ENCODE results near the gene FOS. TPM values are rescaled to one million over a fixed set of nuclear protein-coding genes. Genes with fewer than 3 reads are reported as not detected.
"Not testable (repeated sequence)": the region's sequence is repeated elsewhere in the genome, so short reads cannot be mapped to it uniquely, and the experiment has no call there.

The FOS gene
- total RNA-seq, 2 experiments from 2014 or later, result 4.3 to 6.4 TPM

GRCh38 chr14:75271514-75271913, 7.1 kb upstream of the FOS start:
- CTCF ChIA-PET, result interaction anchor here (0.8 kb wide), 1 partner anchor 24 kb away, joined by 3 read pairs; no protein-coding TSS in a partner anchor
- POLR2A ChIA-PET, result interaction anchor here (0.7 kb wide), 2 partner anchors 221 to 694 kb away, joined by 4 to 9 read pairs; no protein-coding TSS in a partner anchor

- ChIA-PET POLR2A (no interaction called here), CTCF (interaction anchor here (0.5 kb wide), 1 partner anchor 142 kb away, joined by 4 read pairs; no protein-coding TSS in a partner anchor)
These were observed 5.2 kb upstream of the FOS start for GRCh38 chr14:75273272-75274049.

- POLR2A ChIA-PET, result no interaction called here
- CTCF ChIA-PET, result no interaction called here
These were observed 4.4 kb upstream of the FOS start for GRCh38 chr14:75274050-75274898.

GRCh38 chr14:75274899-75275569, 3.6 kb upstream of the FOS start:
- ChIA-PET CTCF (no interaction called here), POLR2A (no interaction called here)

GRCh38 chr14:75275598-75275997, 3.0 kb upstream of the FOS start:
- POLR2A ChIA-PET, result interaction anchor here (0.5 kb wide), 1 partner anchor 11 kb away, joined by 4 read pairs; no protein-coding TSS in a partner anchor
- CTCF ChIA-PET, result interaction anchor here (0.6 kb wide), 1 partner anchor 101 kb away, joined by 6 read pairs; no protein-coding TSS in a partner anchor

GRCh38 chr14:75277008-75277814, 1.4 kb upstream of the FOS start:
- ChIA-PET POLR2A (interaction anchor here (0.6 to 1.6 kb wide), 4 partner anchors 16 to 19 kb away, joined by 3 to 12 read pairs (median 3); no protein-coding TSS in a partner anchor), CTCF (interaction anchor here (0.6 to 0.8 kb wide), 2 partner anchors 18 to 291 kb away, joined by 3 read pairs; no protein-coding TSS in a partner anchor)

- CTCF ChIA-PET, result interaction anchor here (0.6 to 0.8 kb wide), 2 partner anchors 16 to 17 kb away, joined by 3 read pairs; no protein-coding TSS in a partner anchor
These were observed 710 bp upstream of the FOS start for GRCh38 chr14:75277815-75278421.

GRCh38 chr14:75279153-75279762, 630 bp downstream of the FOS start:
- CTCF ChIA-PET, result no interaction called here
- POLR2A ChIA-PET, result interaction anchor here (1.1 kb wide), 1 partner anchor 15 kb away, joined by 4 read pairs; no protein-coding TSS in a partner anchor

More at GRCh38 chr14:75277815-75278421, 710 bp upstream of the FOS start:
- POLR2A ChIA-PET, result interaction anchor here (0.9 to 1.6 kb wide), 3 partner anchors 17 to 20 kb away, joined by 3 read pairs; no protein-coding TSS in a partner anchor

- CTCF ChIA-PET, result no interaction called here
- POLR2A ChIA-PET, result interaction anchor here (1.1 kb wide), 1 partner anchor 15 kb away, joined by 4 read pairs; no protein-coding TSS in a partner anchor
These were observed 1.2 kb downstream of the FOS start for GRCh38 chr14:75279763-75280290.

GRCh38 chr14:75280291-75280830, 1.7 kb downstream of the FOS start:
- ChIA-PET POLR2A (interaction anchor here (1.0 kb wide), 1 partner anchor 153 kb away, joined by 4 read pairs; the partner anchor contains the start of gene NEK9), CTCF (interaction anchor here (4.3 kb wide), 1 partner anchor 15 kb away, joined by 22 read pairs; no protein-coding TSS in a partner anchor)

- ChIA-PET CTCF (interaction anchor here (4.3 kb wide), 1 partner anchor 14 kb away, joined by 22 read pairs; no protein-coding TSS in a partner anchor), POLR2A (interaction anchor here (0.6 to 1.0 kb wide), 3 partner anchors 9 to 154 kb away, joined by 3 to 4 read pairs (median 4); partner anchors contain the start of gene NEK9)
These were observed 2.4 kb downstream of the FOS start for GRCh38 chr14:75280831-75281653.

GRCh38 chr14:75281654-75282019, 3.0 kb downstream of the FOS start:
- POLR2A ChIA-PET, result interaction anchor here (0.8 kb wide), 1 partner anchor 101 kb away, joined by 4 read pairs; no protein-coding TSS in a partner anchor

GRCh38 chr14:75282170-75282554, 3.5 kb downstream of the FOS start:
- ChIA-PET CTCF (interaction anchor here (1.2 to 4.3 kb wide), 2 partner anchors 10 to 13 kb away, joined by 3 to 22 read pairs; no protein-coding TSS in a partner anchor), POLR2A (interaction anchor here (0.8 kb wide), 1 partner anchor 102 kb away, joined by 4 read pairs; no protein-coding TSS in a partner anchor)

More at GRCh38 chr14:75281654-75282019, 3.0 kb downstream of the FOS start:
- CTCF ChIA-PET, result interaction anchor here (1.2 to 4.3 kb wide), 2 partner anchors 11 to 14 kb away, joined by 3 to 22 read pairs; no protein-coding TSS in a partner anchor

- POLR2A ChIA-PET, result not testable (repeated sequence)
- CTCF ChIA-PET, result interaction anchor here (1.2 to 4.3 kb wide), 2 partner anchors 10 to 13 kb away, joined by 3 to 22 read pairs; no protein-coding TSS in a partner anchor
These were observed 4.0 kb downstream of the FOS start for GRCh38 chr14:75282555-75283161.

Data from activated CD8-positive, alpha-beta memory T cell treated with anti-CD3 and anti-CD28 coated beads for 36 hours (primary cell).